SK-MEL-5 (cell line): Measurements from ENCODE around the gene CHCHD6. TPM values are rescaled to one million over a fixed set of nuclear protein-coding genes. Genes with fewer than 3 reads are reported as not detected.

Experiments used
- DNase-seq: peaks from one replicate; pipeline ENCODE4 v3.0.0-alpha.2; 2016; ENCODE audit warnings: low read depth, low spot score
- in situ Hi-C: cut with HindIII; loops from 2 replicates; pipeline ENCODE4 v1.10.0; 2016; ENCODE audit warnings: low sequenced_read_pairs, high pct_unique_total_duplicates, low pct_unique_long_range_greater_than_20kb
- total RNA-seq: library from RNA; depleted of rRNA; stranded (reverse); fragments of >200 nt; shearing (Covaris generic); gene quantifications from 2 replicates; pipeline ENCODE4 v1.2.3, GENCODE V29; 2014

Gene CHCHD6
- total RNA-seq, 1 experiment from 2014 or later: 104 TPM

- no peak for DNase-seq
- in situ Hi-C loops: no loop called here
These were observed 241.9 kb downstream of the CHCHD6 start for GRCh38 chr3:126945891-126946290.

- in situ Hi-C loops: no loop called here
- no peak for DNase-seq
These were observed 242.4 kb downstream of the CHCHD6 start for GRCh38 chr3:126946405-126946804.

- DNase-seq: peak; percentile 55
- in situ Hi-C loops: no loop called here
These were observed 243.4 kb downstream of the CHCHD6 start for GRCh38 chr3:126947429-126947828.

GRCh38 chr3:126948980-126949535 is 245.0 kb downstream of the CHCHD6 start:
- in situ Hi-C loops: no loop called here
- DNase-seq: no peak

- DNase-seq: no peak
- in situ Hi-C loops: no loop called here
These were observed 247.5 kb downstream of the CHCHD6 start for GRCh38 chr3:126951561-126951960.

- DNase-seq: no peak
- in situ Hi-C loops: no loop called here
These were observed 248.4 kb downstream of the CHCHD6 start for GRCh38 chr3:126952261-126952982.

GRCh38 chr3:126952983-126953660 is 249.1 kb downstream of the CHCHD6 start:
- DNase-seq: no peak
- in situ Hi-C loops: no loop called here

- no peak for DNase-seq
- in situ Hi-C loops: no loop called here
These were observed 250.3 kb downstream of the CHCHD6 start for GRCh38 chr3:126954141-126954842.

GRCh38 chr3:126955004-126955790 is 251.2 kb downstream of the CHCHD6 start:
- in situ Hi-C loops: no loop called here
- DNase-seq: no peak

GRCh38 chr3:126956361-126956760 is 252.3 kb downstream of the CHCHD6 start:
- peak; percentile 26 for DNase-seq
- in situ Hi-C loops: no loop called here

GRCh38 chr3:126956866-126957650 is 253.0 kb downstream of the CHCHD6 start:
- in situ Hi-C loops: no loop called here
- DNase-seq: peak; percentile 87

- no peak for DNase-seq
- in situ Hi-C loops: no loop called here
These were observed 254.0 kb downstream of the CHCHD6 start for GRCh38 chr3:126957776-126958637.

GRCh38 chr3:126958638-126959085 is 254.6 kb downstream of the CHCHD6 start:
- DNase-seq: no peak
- in situ Hi-C loops: no loop called here

- in situ Hi-C loops: no loop called here
- DNase-seq: no peak
These were observed 255.3 kb downstream of the CHCHD6 start for GRCh38 chr3:126959136-126959920.

GRCh38 chr3:126959921-126960603 is 256.0 kb downstream of the CHCHD6 start:
- in situ Hi-C loops: no loop called here
- DNase-seq: peak; percentile 65
